Astrocyte (in vitro differentiated cells and primary cell): ENCODE results near the gene HOXD4.
A peak's percentile ranks its signal among the peaks of the same experiment; 100 is the strongest.

ENCODE experiments used
- EZH2 ChIP-seq: IDR thresholded peaks from 2 replicates; pipeline ENCODE4 v1.6.1; 2012; ENCODE audit warnings: mild to moderate bottlenecking, low read length, inconsistent platforms; ENCODE audit not compliant: insufficient read depth
- TF ChIP-seq, protein P1 (sequence below): IDR thresholded peaks from 2 replicates; pipeline ENCODE4 v1.5.1; 2011; ENCODE audit warnings: low read depth, mild to moderate bottlenecking, inconsistent platforms, low read length, moderate library complexity; ENCODE audit not compliant: insufficient read depth

DNA sequence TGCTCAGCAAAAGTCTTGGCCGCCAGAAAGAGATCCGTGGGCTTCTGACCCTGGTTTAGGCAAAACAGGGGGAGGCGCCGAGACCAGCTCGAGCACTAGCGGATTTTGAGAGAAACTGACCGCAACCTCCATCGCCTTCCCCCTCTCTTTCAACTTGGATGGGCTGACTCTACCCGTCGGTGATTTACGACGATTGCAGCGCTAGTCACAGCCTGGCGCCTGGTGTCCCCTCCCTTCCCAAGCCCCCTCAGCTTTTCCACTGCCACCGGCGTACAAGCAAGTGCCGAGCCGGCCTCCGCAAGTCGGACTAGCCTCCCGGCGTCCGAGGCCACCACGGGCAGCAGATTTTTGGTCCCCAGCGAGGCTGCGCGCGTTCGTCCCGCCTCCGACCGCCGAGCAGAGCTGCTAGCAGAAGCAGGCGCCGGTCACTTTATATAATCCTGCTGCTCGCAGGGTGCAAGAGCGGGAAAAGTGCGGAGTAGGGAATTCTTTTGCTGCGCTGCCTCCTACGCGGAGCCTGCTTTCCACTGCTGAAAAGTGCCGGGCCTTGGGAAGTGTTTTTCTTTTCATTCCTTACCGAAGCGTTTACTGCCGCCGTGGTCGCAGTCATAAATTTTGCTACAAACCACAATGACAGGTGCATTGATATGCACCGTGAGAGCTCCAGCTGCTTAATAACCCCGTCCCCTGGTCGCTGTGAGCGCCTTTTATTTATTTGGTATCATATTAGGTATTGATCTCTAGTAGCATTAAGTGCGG, 13.4 kb downstream of the HOXD4 start:
- TF ChIP-seq, protein P1, sequence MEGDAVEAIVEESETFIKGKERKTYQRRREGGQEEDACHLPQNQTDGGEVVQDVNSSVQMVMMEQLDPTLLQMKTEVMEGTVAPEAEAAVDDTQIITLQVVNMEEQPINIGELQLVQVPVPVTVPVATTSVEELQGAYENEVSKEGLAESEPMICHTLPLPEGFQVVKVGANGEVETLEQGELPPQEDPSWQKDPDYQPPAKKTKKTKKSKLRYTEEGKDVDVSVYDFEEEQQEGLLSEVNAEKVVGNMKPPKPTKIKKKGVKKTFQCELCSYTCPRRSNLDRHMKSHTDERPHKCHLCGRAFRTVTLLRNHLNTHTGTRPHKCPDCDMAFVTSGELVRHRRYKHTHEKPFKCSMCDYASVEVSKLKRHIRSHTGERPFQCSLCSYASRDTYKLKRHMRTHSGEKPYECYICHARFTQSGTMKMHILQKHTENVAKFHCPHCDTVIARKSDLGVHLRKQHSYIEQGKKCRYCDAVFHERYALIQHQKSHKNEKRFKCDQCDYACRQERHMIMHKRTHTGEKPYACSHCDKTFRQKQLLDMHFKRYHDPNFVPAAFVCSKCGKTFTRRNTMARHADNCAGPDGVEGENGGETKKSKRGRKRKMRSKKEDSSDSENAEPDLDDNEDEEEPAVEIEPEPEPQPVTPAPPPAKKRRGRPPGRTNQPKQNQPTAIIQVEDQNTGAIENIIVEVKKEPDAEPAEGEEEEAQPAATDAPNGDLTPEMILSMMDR = no peak
- peak; percentile 86 for TF ChIP-seq EZH2
